GM23338 (cell line): ENCODE data around the gene EPRS1. TPM values are rescaled to one million over a fixed set of nuclear protein-coding genes. Genes with fewer than 3 reads are reported as not detected.

Experiments
- ATAC-seq: fragments of 200-7000 bp; cut with Tn5 transposase; 3 replicates; pipeline ENCODE4 v1.9.1; 2020
- DNase-seq: peaks from one replicate; pipeline ENCODE4 v3.0.0-alpha.2; 2015; ENCODE audit warnings: low spot score
- H2AFZ ChIP-seq: fragments of 200-600 bp; sonication (generic); 2 replicates; pipeline ENCODE4 v1.8.0; 2016; ENCODE audit warnings: antibody characterized with exemption, mild to moderate bottlenecking, moderate library complexity
- H3F3A ChIP-seq: fragments of 200-600 bp; sonication (generic); replicated peaks from 2 replicates; pipeline ENCODE4 v1.8.0; 2017; ENCODE audit warnings: antibody characterized with exemption, mixed run types, low read depth
- H3K27ac ChIP-seq: fragments of 200-600 bp; sonication (generic); 2 replicates; pipeline ENCODE4 v1.6.1; 2016; ENCODE audit warnings: low read depth
- H3K27me3 ChIP-seq: fragments of 200-600 bp; sonication (generic); 2 replicates; pipeline ENCODE4 v1.8.0; 2016; ENCODE audit warnings: mild to moderate bottlenecking, mixed run types, moderate library complexity; ENCODE audit not compliant: insufficient read depth
- H3K36me3 ChIP-seq: fragments of 200-600 bp; sonication (generic); 2 replicates; pipeline ENCODE4 v1.8.0; 2016; ENCODE audit warnings: mild to moderate bottlenecking; ENCODE audit not compliant: insufficient read depth
- H3K4me1 ChIP-seq: fragments of 200-600 bp; sonication (generic); 2 replicates; pipeline ENCODE4 v1.8.0; 2016; ENCODE audit warnings: mild to moderate bottlenecking, moderate library complexity; ENCODE audit not compliant: insufficient read depth
- H3K4me2 ChIP-seq: fragments of 200-600 bp; sonication (generic); 2 replicates; pipeline ENCODE4 v1.7.1; 2017; ENCODE audit warnings: mixed run types
- H3K4me3 ChIP-seq: fragments of 200-600 bp; sonication (generic); 2 replicates; pipeline ENCODE4 v1.6.1; 2016; ENCODE audit warnings: mixed run types
- H3K79me2 ChIP-seq: fragments of 200-600 bp; sonication (generic); replicated peaks from 2 replicates; pipeline ENCODE4 v1.8.0; 2017; ENCODE audit warnings: mild to moderate bottlenecking; ENCODE audit not compliant: insufficient read depth
- H3K9me2 ChIP-seq: fragments of 200-600 bp; sonication (generic); 2 replicates; pipeline ENCODE4 v1.8.0; 2017; ENCODE audit not compliant: insufficient read depth
- H4K20me1 ChIP-seq: fragments of 200-600 bp; sonication (generic); replicated peaks from 2 replicates; pipeline ENCODE4 v1.8.0; 2017; ENCODE audit warnings: mild to moderate bottlenecking; ENCODE audit not compliant: insufficient read depth
- H3K27ac Mint-ChIP-seq: 2 replicates; pipeline ENCODE4 v1.8.0; 2020; ENCODE audit warnings: inconsistent platforms, mild to moderate bottlenecking, moderate library complexity, mixed read lengths
- H3K27me3 Mint-ChIP-seq: 3 replicates; pipeline ENCODE4 v1.8.0; 2022; ENCODE audit warnings: low read depth, mild to moderate bottlenecking, moderate library complexity, mixed read lengths, inconsistent platforms; ENCODE audit not compliant: insufficient read depth, poor library complexity
- H3K36me3 Mint-ChIP-seq: 3 replicates; pipeline ENCODE4 v1.8.0; 2021; ENCODE audit warnings: low read depth, mild to moderate bottlenecking, inconsistent platforms, moderate library complexity, mixed read lengths
- H3K4me1 Mint-ChIP-seq: 3 replicates; pipeline ENCODE4 v1.8.0; 2020; ENCODE audit warnings: mild to moderate bottlenecking, inconsistent platforms, mixed read lengths
- H3K4me3 Mint-ChIP-seq: 3 replicates; pipeline ENCODE4 v1.8.0; 2021; ENCODE audit warnings: moderate library complexity, mild to moderate bottlenecking, inconsistent platforms, mixed read lengths
- H3K9me3 Mint-ChIP-seq: 3 replicates; pipeline ENCODE4 v1.8.0; 2020; ENCODE audit warnings: moderate library complexity, mild to moderate bottlenecking, inconsistent platforms, mixed read lengths
- JUNB ChIP-seq: IDR thresholded peaks from one replicate; pipeline ENCODE4 v1.6.1; 2016; ENCODE audit warnings: antibody characterized with exemption; ENCODE audit not compliant: unreplicated experiment
- POLR2AphosphoS5 ChIP-seq: IDR thresholded peaks from 2 replicates; pipeline ENCODE4 v1.6.1; 2016; ENCODE audit warnings: antibody characterized with exemption, low read depth
- STAT1 ChIP-seq: IDR thresholded peaks from one replicate; pipeline ENCODE4 v1.6.1; 2016; ENCODE audit warnings: antibody characterized with exemption; ENCODE audit not compliant: unreplicated experiment
- polyA plus RNA-seq: library from polyadenylated mRNA; unstranded; fragments of >200 nt; fragmentation: Nextera tagmentation; extraction: Ambion mirVana; gene quantifications from 2 replicates; pipeline ENCODE4 v1.2.1, GENCODE V29; 2016
- total RNA-seq: library from RNA; depleted of rRNA; stranded (reverse); fragments of >200 nt; shearing (Covaris generic); gene quantifications from 2 replicates; pipeline ENCODE4 v1.2.3, GENCODE V29; 2014
- TF ChIP-seq, protein P1 (sequence below): fragments of 250-450 bp; sonication (Bioruptor Pico); IDR thresholded peaks from 2 replicates; pipeline ENCODE4 v1.5.0; 2020; ENCODE audit warnings: mild to moderate bottlenecking, moderate library complexity
- TF ChIP-seq, protein P2 (sequence below): IDR thresholded peaks from one replicate; pipeline ENCODE4 v1.6.1; 2018; ENCODE audit warnings: antibody characterized with exemption; ENCODE audit not compliant: unreplicated experiment

EPRS1 gene
- total and polyA plus RNA-seq, 2 experiments from 2014 or later = 133 to 158 TPM

DNA sequence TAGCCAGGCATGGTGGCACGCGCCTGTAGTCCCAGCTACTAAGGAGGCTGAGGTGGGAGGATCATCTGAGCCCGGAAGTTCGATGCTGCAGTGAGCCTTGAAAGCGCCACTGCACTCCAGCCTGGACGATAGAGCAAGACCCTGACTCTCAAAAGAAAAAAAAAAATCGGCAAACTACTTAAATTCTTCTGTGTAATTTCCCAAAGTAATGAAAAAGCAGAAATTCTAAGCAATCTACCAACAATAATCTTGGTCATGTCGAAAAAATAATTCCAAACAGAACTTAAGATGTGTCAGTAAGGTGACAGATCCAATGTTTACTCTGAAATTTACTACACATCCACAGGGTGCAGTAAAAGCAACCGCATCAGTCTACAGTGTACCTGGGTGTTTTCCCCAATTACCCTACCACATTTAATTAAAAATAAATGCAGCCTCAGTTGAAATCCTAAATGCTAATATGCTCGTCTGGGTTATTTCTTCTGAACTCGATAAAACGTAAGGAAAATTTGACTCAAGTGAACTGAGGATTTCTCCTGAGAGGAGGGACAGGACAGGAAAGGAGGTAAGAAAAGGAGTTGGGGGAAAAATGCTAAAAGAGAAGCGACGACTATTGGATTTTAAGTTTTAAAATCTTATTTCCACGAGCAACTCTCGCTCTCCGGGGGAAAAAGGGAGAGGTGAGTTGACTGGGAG, 801 bp downstream of the EPRS1 start:
- TF ChIP-seq POLR2AphosphoS5 (no peak), STAT1 (no peak), JUNB (no peak)
- TF ChIP-seq, protein P1, sequence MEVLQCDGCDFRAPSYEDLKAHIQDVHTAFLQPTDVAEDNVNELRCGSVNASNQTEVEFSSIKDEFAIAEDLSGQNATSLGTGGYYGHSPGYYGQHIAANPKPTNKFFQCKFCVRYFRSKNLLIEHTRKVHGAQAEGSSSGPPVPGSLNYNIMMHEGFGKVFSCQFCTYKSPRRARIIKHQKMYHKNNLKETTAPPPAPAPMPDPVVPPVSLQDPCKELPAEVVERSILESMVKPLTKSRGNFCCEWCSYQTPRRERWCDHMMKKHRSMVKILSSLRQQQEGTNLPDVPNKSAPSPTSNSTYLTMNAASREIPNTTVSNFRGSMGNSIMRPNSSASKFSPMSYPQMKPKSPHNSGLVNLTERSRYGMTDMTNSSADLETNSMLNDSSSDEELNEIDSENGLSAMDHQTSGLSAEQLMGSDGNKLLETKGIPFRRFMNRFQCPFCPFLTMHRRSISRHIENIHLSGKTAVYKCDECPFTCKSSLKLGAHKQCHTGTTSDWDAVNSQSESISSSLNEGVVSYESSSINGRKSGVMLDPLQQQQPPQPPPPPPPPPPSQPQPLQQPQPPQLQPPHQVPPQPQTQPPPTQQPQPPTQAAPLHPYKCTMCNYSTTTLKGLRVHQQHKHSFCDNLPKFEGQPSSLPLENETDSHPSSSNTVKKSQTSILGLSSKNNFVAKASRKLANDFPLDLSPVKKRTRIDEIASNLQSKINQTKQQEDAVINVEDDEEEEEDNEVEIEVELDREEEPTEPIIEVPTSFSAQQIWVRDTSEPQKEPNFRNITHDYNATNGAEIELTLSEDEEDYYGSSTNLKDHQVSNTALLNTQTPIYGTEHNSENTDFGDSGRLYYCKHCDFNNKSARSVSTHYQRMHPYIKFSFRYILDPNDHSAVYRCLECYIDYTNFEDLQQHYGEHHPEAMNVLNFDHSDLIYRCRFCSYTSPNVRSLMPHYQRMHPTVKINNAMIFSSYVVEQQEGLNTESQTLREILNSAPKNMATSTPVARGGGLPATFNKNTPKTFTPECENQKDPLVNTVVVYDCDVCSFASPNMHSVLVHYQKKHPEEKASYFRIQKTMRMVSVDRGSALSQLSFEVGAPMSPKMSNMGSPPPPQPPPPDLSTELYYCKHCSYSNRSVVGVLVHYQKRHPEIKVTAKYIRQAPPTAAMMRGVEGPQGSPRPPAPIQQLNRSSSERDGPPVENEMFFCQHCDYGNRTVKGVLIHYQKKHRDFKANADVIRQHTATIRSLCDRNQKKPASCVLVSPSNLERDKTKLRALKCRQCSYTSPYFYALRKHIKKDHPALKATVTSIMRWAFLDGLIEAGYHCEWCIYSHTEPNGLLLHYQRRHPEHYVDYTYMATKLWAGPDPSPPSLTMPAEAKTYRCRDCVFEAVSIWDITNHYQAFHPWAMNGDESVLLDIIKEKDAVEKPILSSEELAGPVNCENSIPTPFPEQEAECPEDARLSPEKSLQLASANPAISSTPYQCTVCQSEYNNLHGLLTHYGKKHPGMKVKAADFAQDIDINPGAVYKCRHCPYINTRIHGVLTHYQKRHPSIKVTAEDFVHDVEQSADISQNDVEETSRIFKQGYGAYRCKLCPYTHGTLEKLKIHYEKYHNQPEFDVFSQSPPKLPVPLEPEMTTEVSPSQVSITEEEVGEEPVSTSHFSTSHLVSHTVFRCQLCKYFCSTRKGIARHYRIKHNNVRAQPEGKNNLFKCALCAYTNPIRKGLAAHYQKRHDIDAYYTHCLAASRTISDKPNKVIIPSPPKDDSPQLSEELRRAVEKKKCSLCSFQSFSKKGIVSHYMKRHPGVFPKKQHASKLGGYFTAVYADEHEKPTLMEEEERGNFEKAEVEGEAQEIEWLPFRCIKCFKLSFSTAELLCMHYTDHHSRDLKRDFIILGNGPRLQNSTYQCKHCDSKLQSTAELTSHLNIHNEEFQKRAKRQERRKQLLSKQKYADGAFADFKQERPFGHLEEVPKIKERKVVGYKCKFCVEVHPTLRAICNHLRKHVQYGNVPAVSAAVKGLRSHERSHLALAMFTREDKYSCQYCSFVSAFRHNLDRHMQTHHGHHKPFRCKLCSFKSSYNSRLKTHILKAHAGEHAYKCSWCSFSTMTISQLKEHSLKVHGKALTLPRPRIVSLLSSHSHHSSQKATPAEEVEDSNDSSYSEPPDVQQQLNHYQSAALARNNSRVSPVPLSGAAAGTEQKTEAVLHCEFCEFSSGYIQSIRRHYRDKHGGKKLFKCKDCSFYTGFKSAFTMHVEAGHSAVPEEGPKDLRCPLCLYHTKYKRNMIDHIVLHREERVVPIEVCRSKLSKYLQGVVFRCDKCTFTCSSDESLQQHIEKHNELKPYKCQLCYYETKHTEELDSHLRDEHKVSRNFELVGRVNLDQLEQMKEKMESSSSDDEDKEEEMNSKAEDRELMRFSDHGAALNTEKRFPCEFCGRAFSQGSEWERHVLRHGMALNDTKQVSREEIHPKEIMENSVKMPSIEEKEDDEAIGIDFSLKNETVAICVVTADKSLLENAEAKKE (CRISPR knock-in tag) = no peak
- TF ChIP-seq, protein P2, sequence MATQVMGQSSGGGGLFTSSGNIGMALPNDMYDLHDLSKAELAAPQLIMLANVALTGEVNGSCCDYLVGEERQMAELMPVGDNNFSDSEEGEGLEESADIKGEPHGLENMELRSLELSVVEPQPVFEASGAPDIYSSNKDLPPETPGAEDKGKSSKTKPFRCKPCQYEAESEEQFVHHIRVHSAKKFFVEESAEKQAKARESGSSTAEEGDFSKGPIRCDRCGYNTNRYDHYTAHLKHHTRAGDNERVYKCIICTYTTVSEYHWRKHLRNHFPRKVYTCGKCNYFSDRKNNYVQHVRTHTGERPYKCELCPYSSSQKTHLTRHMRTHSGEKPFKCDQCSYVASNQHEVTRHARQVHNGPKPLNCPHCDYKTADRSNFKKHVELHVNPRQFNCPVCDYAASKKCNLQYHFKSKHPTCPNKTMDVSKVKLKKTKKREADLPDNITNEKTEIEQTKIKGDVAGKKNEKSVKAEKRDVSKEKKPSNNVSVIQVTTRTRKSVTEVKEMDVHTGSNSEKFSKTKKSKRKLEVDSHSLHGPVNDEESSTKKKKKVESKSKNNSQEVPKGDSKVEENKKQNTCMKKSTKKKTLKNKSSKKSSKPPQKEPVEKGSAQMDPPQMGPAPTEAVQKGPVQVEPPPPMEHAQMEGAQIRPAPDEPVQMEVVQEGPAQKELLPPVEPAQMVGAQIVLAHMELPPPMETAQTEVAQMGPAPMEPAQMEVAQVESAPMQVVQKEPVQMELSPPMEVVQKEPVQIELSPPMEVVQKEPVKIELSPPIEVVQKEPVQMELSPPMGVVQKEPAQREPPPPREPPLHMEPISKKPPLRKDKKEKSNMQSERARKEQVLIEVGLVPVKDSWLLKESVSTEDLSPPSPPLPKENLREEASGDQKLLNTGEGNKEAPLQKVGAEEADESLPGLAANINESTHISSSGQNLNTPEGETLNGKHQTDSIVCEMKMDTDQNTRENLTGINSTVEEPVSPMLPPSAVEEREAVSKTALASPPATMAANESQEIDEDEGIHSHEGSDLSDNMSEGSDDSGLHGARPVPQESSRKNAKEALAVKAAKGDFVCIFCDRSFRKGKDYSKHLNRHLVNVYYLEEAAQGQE = no peak
- Histone ChIP-seq H3K79me2 (peaks cover 55% of the 10 kb centered on the region), H4K20me1 (no peaks in the 10 kb centered on the region; the same call in 1 of the 2 replicates), H3F3A (0 out of 2 replicates have a peak, but pooled peaks cover 5% of the 10 kb centered on the region), H3K4me3 (peak overlapping the region; percentile 100), H3K36me3 (no peaks in the 10 kb centered on the region), H3K9me2 (no peaks in the 10 kb centered on the region), H3K27ac (peak overlapping the region; percentile 78), H3K27me3 (no peaks in the 10 kb centered on the region), H3K4me1 (0 out of 2 replicates have a peak, but pooled peaks cover 6% of the 10 kb centered on the region), H2AFZ (peak overlapping the region; percentile 86), H3K4me2 (peak overlapping the region; percentile 97)
- DNase-seq (no peak), ATAC-seq (no peak)
- Mint-ChIP-seq H3K4me1 (peaks cover 7% of the 10 kb centered on the region), H3K27me3 (peaks cover 11% of the 10 kb centered on the region), H3K9me3 (no peaks in the 10 kb centered on the region), H3K27ac (peak overlapping the region; percentile 94), H3K4me3 (peak overlapping the region; percentile 98), H3K36me3 (peaks cover 20% of the 10 kb centered on the region)
